DND-41 (cell line): ENCODE data around the gene KSR2.

Source experiments
- ATAC-seq: fragments of 200-7000 bp; cut with Tn5 transposase; 3 replicates; pipeline ENCODE4 v1.9.1; 2021; ENCODE audit warnings: low read depth; ENCODE audit not compliant: insufficient read depth
- DNase-seq: peaks from one replicate; pipeline ENCODE4 v3.0.0-alpha.2; 2020
- H2AFZ ChIP-seq: 2 replicates; pipeline ENCODE4 v1.6.0; 2012; ENCODE audit warnings: low read depth, low read length
- H3K27ac ChIP-seq: 2 replicates; pipeline ENCODE4 v1.5.1; 2012; ENCODE audit warnings: low read length, inconsistent platforms
- H3K27me3 ChIP-seq: fragments of 200-600 bp; sonication (generic); 2 replicates; pipeline ENCODE4 v1.6.0; 2012; ENCODE audit warnings: low read length, mild to moderate bottlenecking, inconsistent platforms; ENCODE audit not compliant: insufficient read depth, poor library complexity
- H3K36me3 ChIP-seq: 2 replicates; pipeline ENCODE4 v1.5.1; 2012; ENCODE audit warnings: low read length, inconsistent platforms; ENCODE audit not compliant: insufficient read depth
- H3K4me1 ChIP-seq: 2 replicates; pipeline ENCODE4 v1.5.1; 2012; ENCODE audit warnings: mild to moderate bottlenecking, low read length; ENCODE audit not compliant: insufficient read depth
- H3K4me2 ChIP-seq: 2 replicates; pipeline ENCODE4 v1.6.0; 2012; ENCODE audit warnings: mild to moderate bottlenecking, moderate library complexity, low read length, inconsistent platforms; ENCODE audit not compliant: insufficient read depth
- H3K4me3 ChIP-seq, 2 experiments: fragments of 200-600 bp in 1 of 2; shearing (Covaris generic) in 1 of 2; 2 replicates each; pipeline ENCODE4 v1.5.1; 2012 to 2016; ENCODE audit warnings: inconsistent platforms in 2 of 2, low read length in 2 of 2, mild to moderate bottlenecking in 2 of 2, low read depth in 1 of 2, moderate library complexity in 1 of 2
- H3K79me2 ChIP-seq: 2 replicates; pipeline ENCODE4 v1.6.0; 2012; ENCODE audit warnings: low read length, inconsistent platforms; ENCODE audit not compliant: insufficient read depth
- H3K9ac ChIP-seq: 2 replicates; pipeline ENCODE4 v1.6.0; 2012; ENCODE audit warnings: low read depth, mild to moderate bottlenecking, inconsistent platforms, low read length, moderate library complexity
- H3K9me3 ChIP-seq: 2 replicates; pipeline ENCODE4 v1.5.1; 2012; ENCODE audit warnings: low read length, moderate library complexity, mild to moderate bottlenecking, inconsistent platforms; ENCODE audit not compliant: insufficient read depth, severe bottlenecking
- H4K20me1 ChIP-seq: 2 replicates; pipeline ENCODE4 v1.6.0; 2012; ENCODE audit warnings: low read length; ENCODE audit not compliant: insufficient read depth
- EZH2 ChIP-seq: IDR thresholded peaks from 3 replicates; pipeline ENCODE4 v1.6.1; 2012; ENCODE audit warnings: borderline replicate concordance, low read depth, mild to moderate bottlenecking, moderate library complexity, low read length, inconsistent platforms; ENCODE audit not compliant: severe bottlenecking
- TF ChIP-seq, protein P1 (sequence below): IDR thresholded peaks from 2 replicates; pipeline ENCODE4 v1.5.1; 2012; ENCODE audit warnings: borderline replicate concordance, low read length, moderate library complexity, mild to moderate bottlenecking; ENCODE audit not compliant: poor library complexity, severe bottlenecking; ENCODE audit errors: extremely low read depth

KSR2 gene

GRCh38 chr12:117660896-117661295 lies 307.9 kb downstream of the KSR2 start:
- ATAC-seq (no peak), DNase-seq (no peak)
- no peaks in the 10 kb centered on the region for H3K9me3 ChIP-seq
- no peaks in the 10 kb centered on the region for H3K4me1 ChIP-seq
- TF ChIP-seq, protein P1, sequence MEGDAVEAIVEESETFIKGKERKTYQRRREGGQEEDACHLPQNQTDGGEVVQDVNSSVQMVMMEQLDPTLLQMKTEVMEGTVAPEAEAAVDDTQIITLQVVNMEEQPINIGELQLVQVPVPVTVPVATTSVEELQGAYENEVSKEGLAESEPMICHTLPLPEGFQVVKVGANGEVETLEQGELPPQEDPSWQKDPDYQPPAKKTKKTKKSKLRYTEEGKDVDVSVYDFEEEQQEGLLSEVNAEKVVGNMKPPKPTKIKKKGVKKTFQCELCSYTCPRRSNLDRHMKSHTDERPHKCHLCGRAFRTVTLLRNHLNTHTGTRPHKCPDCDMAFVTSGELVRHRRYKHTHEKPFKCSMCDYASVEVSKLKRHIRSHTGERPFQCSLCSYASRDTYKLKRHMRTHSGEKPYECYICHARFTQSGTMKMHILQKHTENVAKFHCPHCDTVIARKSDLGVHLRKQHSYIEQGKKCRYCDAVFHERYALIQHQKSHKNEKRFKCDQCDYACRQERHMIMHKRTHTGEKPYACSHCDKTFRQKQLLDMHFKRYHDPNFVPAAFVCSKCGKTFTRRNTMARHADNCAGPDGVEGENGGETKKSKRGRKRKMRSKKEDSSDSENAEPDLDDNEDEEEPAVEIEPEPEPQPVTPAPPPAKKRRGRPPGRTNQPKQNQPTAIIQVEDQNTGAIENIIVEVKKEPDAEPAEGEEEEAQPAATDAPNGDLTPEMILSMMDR: no peak
- TF ChIP-seq EZH2: no peak
- no peak overlapping the region for H2AFZ ChIP-seq
- H3K4me3 ChIP-seq: no peak overlapping the region
- no peaks in the 10 kb centered on the region for H3K79me2 ChIP-seq
- H3K36me3 ChIP-seq: no peaks in the 10 kb centered on the region
- peaks cover 3% of the 10 kb centered on the region for H3K27me3 ChIP-seq
- no peak overlapping the region for H3K4me2 ChIP-seq
- no peak overlapping the region for H3K27ac ChIP-seq
- no peak overlapping the region for H3K9ac ChIP-seq
- no peaks in the 10 kb centered on the region for H4K20me1 ChIP-seq

DNA sequence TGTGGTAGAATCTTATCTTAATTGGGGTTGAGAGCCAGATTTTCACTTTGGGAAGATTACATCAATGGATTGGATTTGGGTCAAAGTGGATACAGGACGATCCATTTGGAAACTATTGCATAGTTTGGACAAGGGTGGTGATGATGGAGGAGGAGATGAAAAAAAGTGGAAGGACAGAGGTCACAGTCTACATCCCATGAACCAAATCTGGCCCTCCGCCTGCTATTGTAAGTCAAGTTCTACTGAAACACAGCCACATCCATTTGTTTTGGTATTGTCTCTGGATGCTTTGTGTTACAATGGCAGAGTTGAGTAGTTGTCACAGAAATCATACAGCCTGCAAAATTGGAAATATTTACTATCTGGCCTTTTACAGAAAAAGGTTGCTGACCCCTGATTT lies 310.6 kb downstream of the KSR2 start:
- ATAC-seq: no peak

GRCh38 chr12:117649796-117650195 lies 319.0 kb downstream of the KSR2 start:
- Histone ChIP-seq H2AFZ (no peak overlapping the region), H3K4me3 (no peak overlapping the region), H3K27me3 (peaks cover 7% of the 10 kb centered on the region), H3K36me3 (no peaks in the 10 kb centered on the region), H4K20me1 (no peaks in the 10 kb centered on the region), H3K4me2 (no peak overlapping the region), H3K9ac (no peak overlapping the region), H3K79me2 (no peaks in the 10 kb centered on the region), H3K9me3 (no peaks in the 10 kb centered on the region), H3K4me1 (no peaks in the 10 kb centered on the region), H3K27ac (no peak overlapping the region)
- no peak for ATAC-seq
- no peak for DNase-seq
- TF ChIP-seq EZH2: no peak
- TF ChIP-seq, protein P1: no peak

More for the DNA sequence above, 310.6 kb downstream of the KSR2 start:
- Histone ChIP-seq H3K27ac (no peak overlapping the region), H2AFZ (no peak overlapping the region), H3K4me1 (no peaks in the 10 kb centered on the region), H3K79me2 (no peaks in the 10 kb centered on the region), H3K4me2 (no peak overlapping the region), H3K4me3 (no peak overlapping the region), H3K36me3 (no peaks in the 10 kb centered on the region), H3K9me3 (no peaks in the 10 kb centered on the region), H4K20me1 (no peaks in the 10 kb centered on the region), H3K27me3 (peaks cover 3% of the 10 kb centered on the region), H3K9ac (no peak overlapping the region)
- TF ChIP-seq, protein P1: no peak
- no peak for TF ChIP-seq EZH2
- no peak for DNase-seq

DNA sequence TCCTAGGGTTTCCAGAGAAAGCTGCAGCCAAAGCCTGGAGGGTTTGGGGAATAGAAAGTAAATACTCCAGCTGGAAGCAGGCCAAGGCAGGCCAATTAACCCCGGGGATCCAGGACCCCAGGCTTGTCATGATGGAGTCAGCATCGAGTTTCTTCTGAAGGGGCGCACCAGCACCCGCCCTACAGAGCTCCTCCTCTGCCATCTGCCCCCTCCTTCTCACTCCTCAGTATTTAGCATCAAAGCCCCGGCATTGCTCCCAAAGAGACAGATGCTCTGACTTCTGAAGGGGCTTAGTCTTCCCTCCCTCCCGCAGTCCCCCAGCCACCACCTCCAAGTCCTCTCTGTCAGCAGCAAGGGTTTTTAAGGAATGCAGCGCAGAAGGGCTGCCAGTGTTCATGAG lies 322.3 kb downstream of the KSR2 start:
- no peak for TF ChIP-seq EZH2
- TF ChIP-seq, protein P1: no peak
- H3K79me2 ChIP-seq: no peaks in the 10 kb centered on the region
- H3K36me3 ChIP-seq: no peaks in the 10 kb centered on the region
- ATAC-seq: no peak
- H3K4me1 ChIP-seq: no peaks in the 10 kb centered on the region
- no peak for DNase-seq
- H2AFZ ChIP-seq: no peak overlapping the region
- H3K4me2 ChIP-seq: no peak overlapping the region
- H3K9me3 ChIP-seq: no peaks in the 10 kb centered on the region
- peaks cover 16% of the 10 kb centered on the region for H3K27me3 ChIP-seq
- H3K27ac ChIP-seq: no peak overlapping the region
- H4K20me1 ChIP-seq: no peaks in the 10 kb centered on the region
- H3K9ac ChIP-seq: no peak overlapping the region
- no peak overlapping the region for H3K4me3 ChIP-seq
